H1 (cell line): Measurements from ENCODE around the gene KDM4E. TPM values are rescaled to one million over a fixed set of nuclear protein-coding genes. Genes with fewer than 3 reads are reported as not detected.

Source experiments
- BACH1 ChIP-seq: IDR thresholded peaks from 2 replicates; pipeline ENCODE4 v1.6.1; 2012; ENCODE audit warnings: low read length, improper control_type of control experiment
- NANOG ChIP-seq: IDR thresholded peaks from 2 replicates; pipeline ENCODE4 v1.6.1; 2011; ENCODE audit warnings: low read length, low read depth, mild to moderate bottlenecking, inconsistent platforms; ENCODE audit not compliant: insufficient read depth, poor library complexity, severe bottlenecking
- NRF1 ChIP-seq: IDR thresholded peaks from 2 replicates; pipeline ENCODE4 v1.6.1; 2011; ENCODE audit warnings: mild to moderate bottlenecking, low read depth, low read length, improper control_type of control experiment
- PHF8 ChIP-seq: fragments of 200-600 bp; sonication (generic); conservative IDR thresholded peaks from 2 replicates; pipeline ENCODE4 v1.7.1; 2012; ENCODE audit warnings: low read depth, mild to moderate bottlenecking, inconsistent platforms, low read length, moderate library complexity
- RBBP5 ChIP-seq: IDR thresholded peaks from 2 replicates; pipeline ENCODE4 v1.7.1; 2012; ENCODE audit warnings: low read depth, mild to moderate bottlenecking, inconsistent platforms, low read length, moderate library complexity, borderline replicate concordance
- SP1 ChIP-seq: IDR thresholded peaks from 2 replicates; pipeline ENCODE4 v1.6.1; 2011; ENCODE audit warnings: low read depth, low read length
- SRF ChIP-seq: IDR thresholded peaks from 2 replicates; pipeline ENCODE4 v1.6.1; 2011; ENCODE audit warnings: mild to moderate bottlenecking, low read depth, low read length, moderate library complexity
- polyA plus RNA-seq, 7 experiments: library from polyadenylated mRNA; depleted of rRNA in 3 of 7; stranded (reverse) in 5 of 7; unstranded in 2 of 7; fragments of >200 nt in 5 of 7; fragments of 200-250 nt in 2 of 7; gene quantifications; 1 replicate in 5 of 7; 2 replicates in 1 of 7; 4 replicates in 1 of 7; pipeline versions ENCODE4 v1.2.1 to v1.2.3, GENCODE V29; 2011 to 2013; ENCODE audit warnings: missing spikeins in 2 of 7, mixed read lengths in 2 of 7
- total RNA-seq: library from RNA; stranded (reverse); fragmentation: NEBNext Ultra II Directional; extraction: Animal tissue kit (Norgen Biotek cat#: 25700); gene quantifications from 2 replicates; pipeline ENCODE4 v1.2.1, GENCODE V29; 2021

The KDM4E gene
- total and polyA plus RNA-seq, 2 of the 8 experiments (the other 6 are each of a cell fraction or from before 2014, with no cell fraction given), result not detected

- TF ChIP-seq NRF1 (no peak), SRF (peak; percentile 91), PHF8 (no peak), NANOG (no peak), RBBP5 (no peak), BACH1 (no peak), SP1 (no peak)
- TF ChIP-seq, all 59 proteins: peak for 2
Measured at GRCh38 chr11:95076416-95076815, 51.4 kb downstream of the KDM4E start (continued).
